ENCODE data around the gene ZNF609. TPM values are rescaled to one million over a fixed set of nuclear protein-coding genes. Genes with fewer than 3 reads are reported as not detected.
"Not testable (repeated sequence)": the region's sequence is repeated elsewhere in the genome, so short reads cannot be mapped to it uniquely, and the experiment has no call there.

Gene ZNF609
- total RNA-seq, 1 experiment from 2014 or later, result 49.0 TPM

DNA sequence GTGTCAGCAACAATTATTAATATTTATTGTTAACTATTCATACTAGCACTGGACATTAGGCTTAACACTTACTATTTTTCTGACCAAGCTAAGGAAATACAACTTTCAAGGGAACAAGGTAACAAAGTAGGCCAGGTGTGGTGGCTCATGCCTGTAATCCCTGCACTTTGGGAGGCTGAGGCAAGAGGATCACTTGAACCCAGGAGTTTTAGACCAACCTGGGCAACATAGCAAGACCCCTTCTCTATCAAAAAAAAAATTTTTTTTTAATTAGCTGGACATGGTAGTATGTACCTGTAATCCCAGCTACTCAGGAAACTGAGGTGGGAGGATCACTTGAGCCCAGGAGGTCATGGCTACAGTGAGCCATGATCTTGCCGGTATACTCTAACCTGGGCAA is 183.3 kb downstream of the ZNF609 start:
- H3K36me3 Mint-ChIP-seq (ENCODE audit: insufficient read depth, unreplicated experiment), result peaks cover 6% of the 10 kb centered on the region
- no peak overlapping the region for H3K27ac Mint-ChIP-seq (ENCODE audit: low read depth, unreplicated experiment)
- no peak for DNase-seq (ENCODE audit: unreplicated experiment)
- ChIA-PET CTCF (interaction anchor here (0.6 to 2.7 kb wide), 5 partner anchors 10 to 256 kb away, joined by 3 to 17 read pairs (median 3); partner anchors contain the start of gene TRIP4), POLR2A (interaction anchor here (1.8 kb wide), 1 partner anchor 8 kb away, joined by 5 read pairs; no protein-coding TSS in a partner anchor)
- no peaks in the 10 kb centered on the region for H3K4me1 Mint-ChIP-seq (ENCODE audit: insufficient read depth, unreplicated experiment)
- TF ChIP-seq, protein P1, sequence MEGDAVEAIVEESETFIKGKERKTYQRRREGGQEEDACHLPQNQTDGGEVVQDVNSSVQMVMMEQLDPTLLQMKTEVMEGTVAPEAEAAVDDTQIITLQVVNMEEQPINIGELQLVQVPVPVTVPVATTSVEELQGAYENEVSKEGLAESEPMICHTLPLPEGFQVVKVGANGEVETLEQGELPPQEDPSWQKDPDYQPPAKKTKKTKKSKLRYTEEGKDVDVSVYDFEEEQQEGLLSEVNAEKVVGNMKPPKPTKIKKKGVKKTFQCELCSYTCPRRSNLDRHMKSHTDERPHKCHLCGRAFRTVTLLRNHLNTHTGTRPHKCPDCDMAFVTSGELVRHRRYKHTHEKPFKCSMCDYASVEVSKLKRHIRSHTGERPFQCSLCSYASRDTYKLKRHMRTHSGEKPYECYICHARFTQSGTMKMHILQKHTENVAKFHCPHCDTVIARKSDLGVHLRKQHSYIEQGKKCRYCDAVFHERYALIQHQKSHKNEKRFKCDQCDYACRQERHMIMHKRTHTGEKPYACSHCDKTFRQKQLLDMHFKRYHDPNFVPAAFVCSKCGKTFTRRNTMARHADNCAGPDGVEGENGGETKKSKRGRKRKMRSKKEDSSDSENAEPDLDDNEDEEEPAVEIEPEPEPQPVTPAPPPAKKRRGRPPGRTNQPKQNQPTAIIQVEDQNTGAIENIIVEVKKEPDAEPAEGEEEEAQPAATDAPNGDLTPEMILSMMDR (IDR thresholded peaks at IDR 0.05; ENCODE audit: unreplicated experiment), result no peak
- H3K4me3 Mint-ChIP-seq (ENCODE audit: unreplicated experiment), result no peak overlapping the region
- BruUV-seq (replicated peaks), result no TSS peak
- no peaks in the 10 kb centered on the region for H3K9me3 Mint-ChIP-seq (ENCODE audit: unreplicated experiment)
- H3K27me3 Mint-ChIP-seq (ENCODE audit: insufficient read depth, unreplicated experiment), result no peaks in the 10 kb centered on the region
- intact Hi-C loops (cut with micrococcal nuclease), result no loop called here

DNA sequence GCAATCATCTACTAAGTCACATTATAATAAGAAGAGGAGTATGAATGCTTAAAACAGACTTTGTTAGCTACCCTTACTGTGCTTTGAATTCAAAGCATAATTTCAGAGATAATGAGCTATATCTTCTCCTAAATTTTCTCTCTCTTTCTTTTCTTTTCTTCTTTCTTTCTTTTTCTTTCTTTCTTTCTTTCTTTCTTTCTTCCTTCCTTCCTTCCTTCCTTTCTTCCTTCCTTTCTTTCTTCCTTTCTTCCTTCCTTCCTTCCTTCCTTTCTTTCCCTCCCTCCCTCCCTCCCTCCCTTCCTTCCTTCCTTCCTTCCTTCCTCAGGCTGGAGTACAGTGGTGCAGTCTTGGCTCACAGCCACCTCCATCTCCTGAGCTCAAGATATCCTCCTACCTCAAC is 184.4 kb downstream of the ZNF609 start:
- DNase-seq (ENCODE audit: unreplicated experiment); H3K9me3 Mint-ChIP-seq (ENCODE audit: unreplicated experiment); H3K4me1 Mint-ChIP-seq (ENCODE audit: insufficient read depth, unreplicated experiment); H3K4me3 Mint-ChIP-seq (ENCODE audit: unreplicated experiment); intact Hi-C loops (cut with micrococcal nuclease); BruUV-seq (replicated peaks); H3K27ac Mint-ChIP-seq (ENCODE audit: low read depth, unreplicated experiment); H3K27me3 Mint-ChIP-seq (ENCODE audit: insufficient read depth, unreplicated experiment); H3K36me3 Mint-ChIP-seq (ENCODE audit: insufficient read depth, unreplicated experiment): not testable (repeated sequence)
- ChIA-PET POLR2A (interaction anchor here (1.5 to 1.8 kb wide), 2 partner anchors 9 to 83 kb away, joined by 3 to 5 read pairs; no protein-coding TSS in a partner anchor), CTCF (interaction anchor here (0.7 to 2.7 kb wide), 5 partner anchors 8 to 257 kb away, joined by 3 to 17 read pairs (median 4); partner anchors contain the start of gene TRIP4)

DNA sequence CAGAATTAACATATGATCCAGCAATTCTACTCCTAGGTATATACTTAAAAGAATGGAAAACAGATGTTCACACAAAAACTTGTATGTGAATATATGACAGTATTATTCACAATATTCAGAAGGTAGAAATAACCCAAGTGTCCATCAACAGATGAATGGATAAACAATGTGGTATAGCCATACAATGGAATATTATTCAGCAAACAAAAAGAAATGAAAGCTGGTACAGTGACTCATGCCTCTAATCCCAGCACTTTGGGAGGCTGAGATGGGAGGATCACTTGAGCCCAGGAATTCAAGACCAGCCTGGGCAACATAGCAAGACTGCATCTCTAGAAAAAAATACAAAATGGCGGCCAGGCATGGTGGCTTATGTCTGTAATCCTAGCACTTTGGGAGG is 185.6 kb downstream of the ZNF609 start:
- Mint-ChIP-seq H3K27me3 (ENCODE audit: insufficient read depth, unreplicated experiment) (no peaks in the 10 kb centered on the region), H3K27ac (ENCODE audit: low read depth, unreplicated experiment) (no peak overlapping the region), H3K36me3 (ENCODE audit: insufficient read depth, unreplicated experiment) (peaks cover 6% of the 10 kb centered on the region), H3K9me3 (ENCODE audit: unreplicated experiment) (no peaks in the 10 kb centered on the region), H3K4me3 (ENCODE audit: unreplicated experiment) (no peak overlapping the region), H3K4me1 (ENCODE audit: insufficient read depth, unreplicated experiment) (no peaks in the 10 kb centered on the region)
- no peak for DNase-seq (ENCODE audit: unreplicated experiment)
- BruUV-seq (replicated peaks), result no TSS peak
- CTCF ChIA-PET, result no interaction called here
- intact Hi-C loops (cut with micrococcal nuclease), result no loop called here
- POLR2A ChIA-PET, result interaction anchor here (1.0 to 3.1 kb wide), 3 partner anchors 10 to 259 kb away, joined by 3 to 13 read pairs (median 3); no protein-coding TSS in a partner anchor
- TF ChIP-seq, protein P1 (IDR thresholded peaks at IDR 0.05; ENCODE audit: unreplicated experiment), result no peak

DNA sequence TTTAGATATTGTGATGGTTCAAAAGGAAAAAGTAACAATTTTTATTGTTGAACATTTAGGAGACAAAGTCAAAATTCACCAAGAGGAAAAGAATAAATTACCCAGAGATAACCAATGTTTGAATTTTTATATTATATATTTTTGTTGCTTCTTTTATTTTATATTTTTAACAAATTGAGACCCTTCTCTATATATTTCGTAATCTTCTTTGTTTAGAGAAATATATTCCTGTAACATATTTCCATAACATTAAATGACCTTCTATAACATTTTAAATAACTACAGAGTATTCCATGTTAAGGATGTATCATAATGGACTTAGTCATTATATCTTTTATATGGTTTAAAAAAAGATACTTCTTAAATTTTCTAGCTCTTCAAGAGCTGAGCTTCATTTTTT is 187.0 kb downstream of the ZNF609 start:
- TF ChIP-seq, protein P1 (IDR thresholded peaks at IDR 0.05; ENCODE audit: unreplicated experiment), result no peak
- ChIA-PET CTCF (interaction anchor here (0.6 to 0.7 kb wide), 2 partner anchors 38 to 220 kb away, joined by 3 to 4 read pairs; no protein-coding TSS in a partner anchor), POLR2A (interaction anchor here (0.7 to 3.1 kb wide), 2 partner anchors 11 to 26 kb away, joined by 3 to 13 read pairs; no protein-coding TSS in a partner anchor)
- Mint-ChIP-seq H3K4me3 (ENCODE audit: unreplicated experiment) (no peak overlapping the region), H3K27ac (ENCODE audit: low read depth, unreplicated experiment) (no peak overlapping the region), H3K4me1 (ENCODE audit: insufficient read depth, unreplicated experiment) (peaks cover 6% of the 10 kb centered on the region), H3K36me3 (ENCODE audit: insufficient read depth, unreplicated experiment) (peaks cover 6% of the 10 kb centered on the region), H3K9me3 (ENCODE audit: unreplicated experiment) (no peaks in the 10 kb centered on the region), H3K27me3 (ENCODE audit: insufficient read depth, unreplicated experiment) (no peaks in the 10 kb centered on the region)
- DNase-seq (ENCODE audit: unreplicated experiment), result no peak
- intact Hi-C loops (cut with micrococcal nuclease), result no loop called here
- no TSS peak for BruUV-seq (replicated peaks)

All from MCF 10A (cell line).